Type B pancreatic cell (in vitro differentiated cells): ENCODE measurements around the gene CSNK1G3. TPM values are rescaled to one million over a fixed set of nuclear protein-coding genes. Genes with fewer than 3 reads are reported as not detected.

ENCODE experiments used
- DNase-seq: peaks from one replicate; pipeline ENCODE4 v3.0.0; 2021; ENCODE audit warnings: mixed read lengths; ENCODE audit not compliant: unreplicated experiment; ENCODE audit errors: extremely low spot score
- H3K27ac Mint-ChIP-seq: 2 replicates; pipeline ENCODE4 v1.8.0; 2021; ENCODE audit warnings: mild to moderate bottlenecking, mixed read lengths
- H3K27me3 Mint-ChIP-seq: 2 replicates; pipeline ENCODE4 v1.8.0; 2021; ENCODE audit warnings: mixed read lengths
- H3K36me3 Mint-ChIP-seq: 2 replicates; pipeline ENCODE4 v1.8.0; 2021; ENCODE audit warnings: mixed read lengths
- H3K4me1 Mint-ChIP-seq: one replicate; pipeline ENCODE4 v1.8.0; 2021; ENCODE audit warnings: mixed read lengths; ENCODE audit not compliant: unreplicated experiment
- H3K4me3 Mint-ChIP-seq: 2 replicates; pipeline ENCODE4 v1.8.0; 2021; ENCODE audit warnings: mild to moderate bottlenecking, mixed read lengths
- H3K9me3 Mint-ChIP-seq: 2 replicates; pipeline ENCODE4 v1.8.0; 2021; ENCODE audit warnings: mixed read lengths
- total RNA-seq: library from RNA; stranded (reverse); gene quantifications from 2 replicates; pipeline ENCODE4 v1.2.1, GENCODE V29; 2021; ENCODE audit warnings: low replicate concordance
- TF ChIP-seq, protein P1 (sequence below): fragments of 200-600 bp; sonication (generic); conservative IDR thresholded peaks from 2 replicates; pipeline ENCODE4 v1.5.0; 2021; ENCODE audit warnings: antibody characterized with exemption, mild to moderate bottlenecking

Gene CSNK1G3
- total RNA-seq, 1 donor from 2014 or later = 43.6 TPM

DNA sequence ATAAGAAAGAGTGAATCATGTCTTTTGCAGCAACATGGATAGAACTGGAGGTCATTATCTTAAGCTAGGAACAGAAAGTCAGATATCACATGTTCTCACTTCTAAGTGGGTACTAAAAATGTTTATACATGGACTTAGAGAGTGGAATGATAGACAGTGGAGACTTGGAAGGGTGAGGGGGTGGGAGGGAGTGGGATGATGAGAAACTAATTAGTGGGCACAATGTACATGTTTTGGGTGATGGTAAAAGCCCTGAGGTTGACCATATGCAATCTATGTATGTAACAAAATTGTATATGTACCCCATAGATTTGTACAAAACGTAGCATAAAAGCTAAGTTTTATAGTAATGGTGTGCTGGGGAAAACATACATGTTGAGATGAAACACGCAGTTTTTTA is 25.3 kb downstream of the CSNK1G3 start:
- H3K27ac Mint-ChIP-seq = no peak overlapping the region
- TF ChIP-seq, protein P1, sequence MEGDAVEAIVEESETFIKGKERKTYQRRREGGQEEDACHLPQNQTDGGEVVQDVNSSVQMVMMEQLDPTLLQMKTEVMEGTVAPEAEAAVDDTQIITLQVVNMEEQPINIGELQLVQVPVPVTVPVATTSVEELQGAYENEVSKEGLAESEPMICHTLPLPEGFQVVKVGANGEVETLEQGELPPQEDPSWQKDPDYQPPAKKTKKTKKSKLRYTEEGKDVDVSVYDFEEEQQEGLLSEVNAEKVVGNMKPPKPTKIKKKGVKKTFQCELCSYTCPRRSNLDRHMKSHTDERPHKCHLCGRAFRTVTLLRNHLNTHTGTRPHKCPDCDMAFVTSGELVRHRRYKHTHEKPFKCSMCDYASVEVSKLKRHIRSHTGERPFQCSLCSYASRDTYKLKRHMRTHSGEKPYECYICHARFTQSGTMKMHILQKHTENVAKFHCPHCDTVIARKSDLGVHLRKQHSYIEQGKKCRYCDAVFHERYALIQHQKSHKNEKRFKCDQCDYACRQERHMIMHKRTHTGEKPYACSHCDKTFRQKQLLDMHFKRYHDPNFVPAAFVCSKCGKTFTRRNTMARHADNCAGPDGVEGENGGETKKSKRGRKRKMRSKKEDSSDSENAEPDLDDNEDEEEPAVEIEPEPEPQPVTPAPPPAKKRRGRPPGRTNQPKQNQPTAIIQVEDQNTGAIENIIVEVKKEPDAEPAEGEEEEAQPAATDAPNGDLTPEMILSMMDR = no peak
- H3K9me3 Mint-ChIP-seq = no peaks in the 10 kb centered on the region
- H3K27me3 Mint-ChIP-seq = no peaks in the 10 kb centered on the region
- no peaks in the 10 kb centered on the region for H3K36me3 Mint-ChIP-seq
- no peaks in the 10 kb centered on the region for H3K4me1 Mint-ChIP-seq
- DNase-seq = no peak
- H3K4me3 Mint-ChIP-seq = no peak overlapping the region

DNA sequence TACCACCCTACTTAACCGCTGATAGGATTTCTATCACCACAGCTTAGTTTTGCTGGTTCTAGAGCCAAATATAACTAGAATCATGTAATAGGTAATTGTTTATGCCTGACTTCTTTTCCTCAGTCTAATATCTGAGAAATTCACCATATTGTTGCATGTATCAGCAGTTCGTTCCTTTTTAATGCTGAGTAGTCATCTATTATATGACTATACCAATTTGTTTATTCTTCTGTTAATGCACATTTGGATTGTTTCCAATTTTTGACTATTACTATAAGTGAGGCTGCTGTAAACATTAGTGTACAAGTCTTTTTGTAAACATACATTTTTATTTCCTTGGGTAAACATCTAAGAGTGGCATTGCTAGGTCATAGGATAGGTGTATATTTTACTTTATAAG is 25.9 kb downstream of the CSNK1G3 start:
- H3K27me3 Mint-ChIP-seq = no peaks in the 10 kb centered on the region
- no peak for DNase-seq
- TF ChIP-seq, protein P1 = no peak
- peaks cover under 1% of the 10 kb centered on the region for H3K4me1 Mint-ChIP-seq
- H3K4me3 Mint-ChIP-seq = no peak overlapping the region
- no peaks in the 10 kb centered on the region for H3K36me3 Mint-ChIP-seq
- H3K9me3 Mint-ChIP-seq = no peaks in the 10 kb centered on the region
- H3K27ac Mint-ChIP-seq = no peak overlapping the region

DNA sequence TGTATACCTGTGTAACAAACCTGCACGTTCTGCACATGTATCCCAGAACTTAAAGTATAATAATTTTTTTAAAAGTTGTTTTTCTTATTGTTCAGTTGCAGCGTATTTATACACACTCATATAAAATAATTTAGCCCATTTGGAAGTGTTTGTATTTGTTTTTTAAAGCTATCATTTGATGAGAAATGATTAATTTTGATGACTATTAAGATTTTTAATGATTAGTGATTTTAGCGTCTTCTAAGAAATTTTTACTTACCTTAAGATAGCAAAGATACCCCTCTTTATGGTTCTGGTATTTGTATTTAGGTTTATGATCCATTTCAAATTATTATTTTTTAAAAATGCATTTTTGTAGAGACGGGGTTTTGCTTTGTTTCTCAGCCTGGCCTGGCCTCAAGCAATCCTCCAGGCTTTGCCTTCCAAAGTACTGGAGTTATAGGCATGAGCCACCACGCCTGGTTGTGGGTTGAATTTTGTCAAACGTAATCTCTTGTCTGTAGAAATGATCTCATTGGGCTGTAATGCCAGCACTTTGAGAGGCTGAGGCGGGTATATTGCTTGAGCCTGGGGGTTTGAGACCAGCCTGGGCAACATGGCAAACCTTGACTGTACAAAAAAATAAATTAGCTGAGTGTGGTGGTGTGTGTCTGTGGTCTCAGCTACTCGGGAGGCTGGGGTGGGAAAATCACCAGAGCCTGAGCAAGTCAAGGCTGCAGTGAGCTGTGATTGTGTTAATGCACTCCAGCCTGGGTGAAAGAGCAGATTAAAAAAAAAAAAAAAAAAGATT is 26.9 kb downstream of the CSNK1G3 start:
- H3K27me3 Mint-ChIP-seq = no peaks in the 10 kb centered on the region
- H3K9me3 Mint-ChIP-seq = no peaks in the 10 kb centered on the region
- no peak overlapping the region for H3K4me3 Mint-ChIP-seq
- no peak for DNase-seq
- no peaks in the 10 kb centered on the region for H3K36me3 Mint-ChIP-seq
- H3K27ac Mint-ChIP-seq = no peak overlapping the region
- TF ChIP-seq, protein P1 = no peak
- H3K4me1 Mint-ChIP-seq = peaks cover 8% of the 10 kb centered on the region

DNA sequence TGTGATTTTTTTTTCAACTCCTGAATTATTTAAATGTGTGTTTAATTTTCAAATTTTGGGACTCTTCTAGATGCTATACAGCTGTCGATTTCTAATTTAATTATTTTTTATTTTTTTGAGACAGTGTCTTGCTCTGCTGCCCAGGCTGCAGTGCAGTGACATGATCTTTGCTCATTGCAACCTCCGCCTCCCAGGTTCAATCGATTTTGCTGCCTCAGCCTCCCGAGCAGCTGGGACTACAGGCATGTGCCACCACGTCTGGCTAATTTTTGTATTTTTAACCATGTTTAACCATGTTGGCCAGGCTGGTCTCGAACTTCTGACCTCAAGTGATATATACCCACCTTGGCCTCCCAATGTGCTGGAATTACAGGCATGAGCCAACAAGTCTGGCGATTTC is 28.6 kb downstream of the CSNK1G3 start:
- Mint-ChIP-seq H3K36me3 (no peaks in the 10 kb centered on the region), H3K27ac (no peak overlapping the region), H3K4me1 (peaks cover 8% of the 10 kb centered on the region), H3K4me3 (no peak overlapping the region), H3K27me3 (no peaks in the 10 kb centered on the region), H3K9me3 (no peaks in the 10 kb centered on the region)
- DNase-seq = no peak
- TF ChIP-seq, protein P1 = no peak

DNA sequence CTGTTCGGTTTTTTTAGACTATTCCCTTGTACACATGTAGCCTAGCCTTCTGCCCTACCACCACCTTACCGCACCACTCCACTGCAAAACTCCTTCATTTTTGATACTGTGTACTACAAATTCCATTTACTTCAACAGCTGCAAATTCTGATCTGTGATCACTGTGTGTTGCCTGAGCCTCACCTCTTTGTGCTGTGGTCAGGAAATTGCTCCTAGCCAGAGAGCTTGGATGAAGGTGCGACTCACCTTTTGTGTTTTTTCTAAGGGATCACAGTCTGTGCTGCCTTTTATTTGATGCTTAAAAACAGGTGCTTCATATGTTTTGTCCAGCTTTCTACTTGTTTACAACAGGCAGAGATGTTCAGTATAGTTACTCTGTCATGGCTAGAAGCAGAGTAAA is 31.5 kb downstream of the CSNK1G3 start:
- Mint-ChIP-seq H3K36me3 (no peaks in the 10 kb centered on the region), H3K27ac (no peak overlapping the region), H3K4me1 (peaks cover 8% of the 10 kb centered on the region), H3K4me3 (no peak overlapping the region), H3K9me3 (no peaks in the 10 kb centered on the region), H3K27me3 (no peaks in the 10 kb centered on the region)
- TF ChIP-seq, protein P1 = no peak
- DNase-seq = no peak
